Stimulated activated memory B cell treated with anti-CD40 and anti-IgM and Interleukin-4, amounts not matched to agents 10 μg/mL and 1 μg/mL and 100 μg/mL, for 72 hours (primary cell): ENCODE data around the gene MEI1.
"Not testable (repeated sequence)": the region's sequence is repeated elsewhere in the genome, so short reads cannot be mapped to it uniquely, and the experiment has no call there.

ENCODE experiments used
- ATAC-seq: fragments of 150-1000 bp; cut with Tn5 transposase; 2 replicates; pipeline ENCODE4 v1.10.0; 2021
- H3K27ac Mint-ChIP-seq: one replicate; pipeline ENCODE4 v1.8.0; 2022; ENCODE audit warnings: mild to moderate bottlenecking, mixed read lengths
- H3K27me3 Mint-ChIP-seq: one replicate; pipeline ENCODE4 v1.8.0; 2022; ENCODE audit warnings: mixed read lengths
- H3K36me3 Mint-ChIP-seq: one replicate; pipeline ENCODE4 v1.8.0; 2022; ENCODE audit warnings: mixed read lengths
- H3K4me1 Mint-ChIP-seq: one replicate; pipeline ENCODE4 v1.8.0; 2022; ENCODE audit warnings: mixed read lengths
- H3K4me3 Mint-ChIP-seq: one replicate; pipeline ENCODE4 v1.8.0; 2022; ENCODE audit warnings: mild to moderate bottlenecking, moderate library complexity, mixed read lengths
- H3K9me3 Mint-ChIP-seq: one replicate; pipeline ENCODE4 v1.8.0; 2022; ENCODE audit warnings: mixed read lengths

MEI1 gene

GRCh38 chr22:41668971-41669911 lies 30.1 kb upstream of the MEI1 start:
- Mint-ChIP-seq H3K27me3 (no peaks in the 10 kb centered on the region), H3K9me3 (no peaks in the 10 kb centered on the region), H3K4me1 (peaks cover 17% of the 10 kb centered on the region), H3K4me3 (no peak overlapping the region), H3K27ac (no peak overlapping the region), H3K36me3 (peaks cover 11% of the 10 kb centered on the region)
- ATAC-seq, result no peak

GRCh38 chr22:41672096-41672495 lies 27.2 kb upstream of the MEI1 start:
- H3K4me3 Mint-ChIP-seq, H3K27ac Mint-ChIP-seq, H3K27me3 Mint-ChIP-seq, ATAC-seq, H3K9me3 Mint-ChIP-seq: not testable (repeated sequence)
- H3K36me3 Mint-ChIP-seq, result peaks cover 31% of the 10 kb centered on the region
- peaks cover 21% of the 10 kb centered on the region for H3K4me1 Mint-ChIP-seq

GRCh38 chr22:41672780-41673509 lies 26.4 kb upstream of the MEI1 start:
- Mint-ChIP-seq H3K27me3 (no peaks in the 10 kb centered on the region), H3K9me3 (no peaks in the 10 kb centered on the region), H3K27ac (no peak overlapping the region), H3K36me3 (peaks cover 37% of the 10 kb centered on the region), H3K4me1 (peaks cover 21% of the 10 kb centered on the region), H3K4me3 (no peak overlapping the region)
- ATAC-seq, result no peak

GRCh38 chr22:41674846-41675340 lies 24.4 kb upstream of the MEI1 start:
- H3K36me3 Mint-ChIP-seq, result peaks cover 44% of the 10 kb centered on the region
- peaks cover 21% of the 10 kb centered on the region for H3K4me1 Mint-ChIP-seq
- no peak for ATAC-seq
- no peak overlapping the region for H3K4me3 Mint-ChIP-seq
- peak overlapping the region; percentile 33 for H3K27ac Mint-ChIP-seq
- H3K9me3 Mint-ChIP-seq, result no peaks in the 10 kb centered on the region
- H3K27me3 Mint-ChIP-seq, result no peaks in the 10 kb centered on the region

- Mint-ChIP-seq H3K36me3 (peaks cover 51% of the 10 kb centered on the region), H3K4me3 (no peak overlapping the region), H3K27me3 (no peaks in the 10 kb centered on the region), H3K9me3 (no peaks in the 10 kb centered on the region), H3K4me1 (peaks cover 28% of the 10 kb centered on the region), H3K27ac (no peak overlapping the region)
- no peak for ATAC-seq
Measured at GRCh38 chr22:41676134-41676533, 23.2 kb upstream of the MEI1 start.

- Mint-ChIP-seq H3K27ac (peak overlapping the region; percentile 96), H3K4me3 (peak overlapping the region; percentile 99), H3K27me3 (no peaks in the 10 kb centered on the region), H3K36me3 (peaks cover 36% of the 10 kb centered on the region), H3K4me1 (peaks cover 34% of the 10 kb centered on the region), H3K9me3 (no peaks in the 10 kb centered on the region)
- peak; percentile 40 for ATAC-seq
Measured at GRCh38 chr22:41681616-41682015, 17.7 kb upstream of the MEI1 start.

- Mint-ChIP-seq H3K27ac (peak overlapping the region; percentile 96), H3K36me3 (peaks cover 31% of the 10 kb centered on the region), H3K9me3 (no peaks in the 10 kb centered on the region), H3K27me3 (no peaks in the 10 kb centered on the region), H3K4me3 (peak overlapping the region; percentile 99), H3K4me1 (peaks cover 37% of the 10 kb centered on the region)
- ATAC-seq, result peak; percentile 98
Measured at GRCh38 chr22:41682033-41682807, 17.1 kb upstream of the MEI1 start.

GRCh38 chr22:41683052-41683451 lies 16.3 kb upstream of the MEI1 start:
- peak overlapping the region; percentile 99 for H3K4me3 Mint-ChIP-seq
- H3K9me3 Mint-ChIP-seq, result no peaks in the 10 kb centered on the region
- ATAC-seq, result no peak
- H3K4me1 Mint-ChIP-seq, result peaks cover 39% of the 10 kb centered on the region
- peak overlapping the region; percentile 96 for H3K27ac Mint-ChIP-seq
- no peaks in the 10 kb centered on the region for H3K27me3 Mint-ChIP-seq
- peaks cover 25% of the 10 kb centered on the region for H3K36me3 Mint-ChIP-seq

GRCh38 chr22:41683616-41684015 lies 15.7 kb upstream of the MEI1 start:
- Mint-ChIP-seq H3K4me1 (peaks cover 42% of the 10 kb centered on the region), H3K4me3 (no peak overlapping the region)

GRCh38 chr22:41684194-41684593 lies 15.1 kb upstream of the MEI1 start:
- no peak for ATAC-seq
- Mint-ChIP-seq H3K36me3 (peaks cover 18% of the 10 kb centered on the region), H3K9me3 (no peaks in the 10 kb centered on the region), H3K27ac (no peak overlapping the region), H3K4me3 (no peak overlapping the region), H3K4me1 (peaks cover 47% of the 10 kb centered on the region), H3K27me3 (no peaks in the 10 kb centered on the region)

More at GRCh38 chr22:41683616-41684015, 15.7 kb upstream of the MEI1 start:
- no peak overlapping the region for H3K27ac Mint-ChIP-seq
- H3K27me3 Mint-ChIP-seq, result no peaks in the 10 kb centered on the region
- H3K9me3 Mint-ChIP-seq, result no peaks in the 10 kb centered on the region
- no peak for ATAC-seq
- H3K36me3 Mint-ChIP-seq, result peaks cover 20% of the 10 kb centered on the region

GRCh38 chr22:41686890-41687289 lies 12.4 kb upstream of the MEI1 start:
- not testable (repeated sequence) for H3K9me3 Mint-ChIP-seq, ATAC-seq, H3K27me3 Mint-ChIP-seq
- Mint-ChIP-seq H3K36me3 (peaks cover 11% of the 10 kb centered on the region), H3K4me3 (peak overlapping the region; percentile 93), H3K4me1 (peaks cover 52% of the 10 kb centered on the region), H3K27ac (peak overlapping the region; percentile 96)

- Mint-ChIP-seq H3K27ac (peak overlapping the region; percentile 96), H3K9me3 (no peaks in the 10 kb centered on the region), H3K4me3 (peak overlapping the region; percentile 93), H3K36me3 (peaks cover 5% of the 10 kb centered on the region), H3K27me3 (no peaks in the 10 kb centered on the region), H3K4me1 (peaks cover 47% of the 10 kb centered on the region)
- ATAC-seq, result peak; percentile 44
Measured at GRCh38 chr22:41687901-41688364, 11.4 kb upstream of the MEI1 start.

- H3K27ac Mint-ChIP-seq, result peak within 1 kb of the TSS; percentile 96
Measured at GRCh38 chr22:41688365-41689211, 10.7 kb upstream of the MEI1 start, which contains the start of gene SNU13. Gene SNU13, minus strand, starts transcription at chr22:41688867. Its CDS starts 71 bp downstream, at chr22:41688796.

GRCh38 chr22:41690476-41690875 lies 8.8 kb upstream of the MEI1 start:
- Mint-ChIP-seq H3K9me3 (no peaks in the 10 kb centered on the region), H3K4me3 (no peak overlapping the region), H3K4me1 (peaks cover 39% of the 10 kb centered on the region), H3K27me3 (no peaks in the 10 kb centered on the region), H3K27ac (peak overlapping the region; percentile 96), H3K36me3 (no peaks in the 10 kb centered on the region)
- ATAC-seq, result no peak

More at GRCh38 chr22:41688365-41689211, 10.7 kb upstream of the MEI1 start, which contains the start of gene SNU13:
- H3K9me3 Mint-ChIP-seq, result no peaks in the 10 kb centered on the region
- peak; percentile 96 for ATAC-seq
- peak within 1 kb of the TSS; percentile 93 for H3K4me3 Mint-ChIP-seq
- peaks cover 5% of the 10 kb centered on the region for H3K36me3 Mint-ChIP-seq
- no peaks in the 10 kb centered on the region for H3K27me3 Mint-ChIP-seq
- H3K4me1 Mint-ChIP-seq, result peaks cover 47% of the 10 kb centered on the region
